HEK293T (cell line): Measurements from ENCODE around the gene EFCC1.

ENCODE experiments used
- ARNT ChIP-seq: fragments of 450-650 bp; IDR thresholded peaks from 2 replicates; pipeline ENCODE4 v1.6.1; 2017; ENCODE audit warnings: mild to moderate bottlenecking
- BHLHE40 ChIP-seq: fragments of 450-650 bp; IDR thresholded peaks from 2 replicates; pipeline ENCODE4 v1.6.1; 2016; ENCODE audit warnings: mild to moderate bottlenecking, moderate library complexity, borderline replicate concordance
- ELF4 ChIP-seq: fragments of 450-650 bp; IDR thresholded peaks from 2 replicates; pipeline ENCODE4 v1.6.1; 2017; ENCODE audit warnings: antibody characterized with exemption
- FOXM1 ChIP-seq: fragments of 450-650 bp; IDR thresholded peaks from 2 replicates; pipeline ENCODE4 v1.6.1; 2017; ENCODE audit warnings: mild to moderate bottlenecking, borderline replicate concordance
- HDGF ChIP-seq: fragments of 450-650 bp; IDR thresholded peaks from 2 replicates; pipeline ENCODE4 v1.6.1; 2017; ENCODE audit warnings: antibody characterized with exemption, borderline replicate concordance
- L3MBTL2 ChIP-seq: fragments of 450-650 bp; conservative IDR thresholded peaks from 2 replicates; pipeline ENCODE4 v1.6.1; 2016; ENCODE audit warnings: mild to moderate bottlenecking
- SP1 ChIP-seq: fragments of 450-650 bp; IDR thresholded peaks from 2 replicates; pipeline ENCODE4 v1.6.1; 2017
- TARDBP ChIP-seq: fragments of 450-650 bp; IDR thresholded peaks from 2 replicates; pipeline ENCODE4 v1.6.1; 2016
- ZNF384 ChIP-seq: fragments of 450-650 bp; IDR thresholded peaks from 2 replicates; pipeline ENCODE4 v1.6.1; 2016
- TF ChIP-seq, protein P1 (sequence below): fragments of 450-650 bp; IDR thresholded peaks from 2 replicates; pipeline ENCODE4 v1.6.1; 2016

DNA sequence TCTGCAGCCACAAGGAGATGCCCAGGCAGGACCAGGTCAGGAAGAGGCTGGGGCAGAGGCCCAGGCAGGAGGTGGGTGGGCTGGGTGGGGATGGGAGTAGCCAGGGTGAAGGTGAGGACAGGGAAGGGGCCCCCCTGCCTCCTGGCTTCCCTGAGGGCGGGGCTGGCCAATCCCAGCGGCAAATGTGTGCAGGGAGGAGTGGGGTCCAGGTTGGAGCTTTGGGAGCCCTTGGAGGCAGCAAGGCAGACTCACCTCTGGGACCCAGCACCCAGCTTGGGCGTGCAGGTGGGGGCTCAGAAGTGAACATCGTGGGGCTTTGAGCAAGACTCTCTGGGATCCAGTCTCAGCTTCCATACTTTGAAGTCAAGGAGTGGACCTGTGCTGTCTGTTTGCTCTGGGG, 84.7 kb downstream of the EFCC1 start:
- TF ChIP-seq TARDBP (no peak), ARNT (no peak), FOXM1 (no peak), BHLHE40 (no peak), ZNF384 (no peak), L3MBTL2 (no peak), SP1 (no peak), ELF4 (no peak), HDGF (no peak)
- TF ChIP-seq, protein P1, sequence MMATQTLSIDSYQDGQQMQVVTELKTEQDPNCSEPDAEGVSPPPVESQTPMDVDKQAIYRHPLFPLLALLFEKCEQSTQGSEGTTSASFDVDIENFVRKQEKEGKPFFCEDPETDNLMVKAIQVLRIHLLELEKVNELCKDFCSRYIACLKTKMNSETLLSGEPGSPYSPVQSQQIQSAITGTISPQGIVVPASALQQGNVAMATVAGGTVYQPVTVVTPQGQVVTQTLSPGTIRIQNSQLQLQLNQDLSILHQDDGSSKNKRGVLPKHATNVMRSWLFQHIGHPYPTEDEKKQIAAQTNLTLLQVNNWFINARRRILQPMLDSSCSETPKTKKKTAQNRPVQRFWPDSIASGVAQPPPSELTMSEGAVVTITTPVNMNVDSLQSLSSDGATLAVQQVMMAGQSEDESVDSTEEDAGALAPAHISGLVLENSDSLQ = no peak
